ENCODE data around the gene SYT10. TPM values are rescaled to one million over a fixed set of nuclear protein-coding genes. Genes with fewer than 3 reads are reported as not detected.
"Not testable (repeated sequence)": the region's sequence is repeated elsewhere in the genome, so short reads cannot be mapped to it uniquely, and the experiment has no call there.

The SYT10 gene, protein sequence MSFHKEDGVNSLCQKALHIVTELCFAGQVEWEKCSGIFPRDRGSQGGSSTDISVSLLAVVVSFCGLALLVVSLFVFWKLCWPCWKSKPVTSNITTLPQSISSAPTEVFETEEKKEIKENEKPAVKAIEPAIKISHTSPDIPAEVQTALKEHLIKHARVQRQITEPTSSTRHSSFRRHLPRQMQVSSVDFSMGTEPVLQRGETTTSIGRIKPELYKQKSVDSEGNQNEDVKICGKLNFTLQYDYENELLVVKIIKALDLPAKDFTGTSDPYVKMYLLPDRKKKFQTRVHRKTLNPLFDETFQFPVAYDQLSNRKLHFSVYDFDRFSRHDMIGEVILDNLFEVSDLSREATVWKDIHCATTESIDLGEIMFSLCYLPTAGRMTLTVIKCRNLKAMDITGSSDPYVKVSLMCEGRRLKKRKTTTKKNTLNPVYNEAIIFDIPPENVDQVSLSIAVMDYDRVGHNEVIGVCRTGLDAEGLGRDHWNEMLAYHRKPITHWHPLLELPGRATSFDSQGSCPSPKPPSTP
- total RNA-seq = 0.46 TPM

DNA sequence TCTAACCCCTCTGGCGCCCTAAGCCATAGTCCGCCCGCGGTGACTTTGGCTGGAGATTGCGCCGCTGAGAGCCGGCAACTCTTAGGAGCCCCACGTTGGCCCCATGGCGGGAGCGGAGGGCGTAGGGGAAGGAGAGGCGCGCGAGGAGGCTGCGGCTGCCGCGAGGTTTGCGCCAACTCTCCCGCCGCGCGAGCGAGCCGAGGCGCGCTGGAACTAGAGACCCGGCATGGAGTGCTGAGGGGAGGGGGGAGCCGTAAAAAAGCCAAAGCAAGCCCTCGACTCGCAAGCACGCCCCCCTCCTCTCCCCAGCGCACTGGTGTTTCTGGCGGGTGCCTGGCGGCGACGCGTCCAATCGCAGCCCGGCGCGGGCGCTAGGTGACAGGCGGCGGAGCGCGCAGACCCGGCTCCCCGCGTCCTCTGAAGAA lies at the start of gene SYT10:
Gene SYT10 (minus strand): TSS at position 233 of the 425 bp plus-strand sequence. CDS start 297 bp downstream, outside the sequence.
- DNase-seq (ENCODE audit: low spot score) = no peak

DNA sequence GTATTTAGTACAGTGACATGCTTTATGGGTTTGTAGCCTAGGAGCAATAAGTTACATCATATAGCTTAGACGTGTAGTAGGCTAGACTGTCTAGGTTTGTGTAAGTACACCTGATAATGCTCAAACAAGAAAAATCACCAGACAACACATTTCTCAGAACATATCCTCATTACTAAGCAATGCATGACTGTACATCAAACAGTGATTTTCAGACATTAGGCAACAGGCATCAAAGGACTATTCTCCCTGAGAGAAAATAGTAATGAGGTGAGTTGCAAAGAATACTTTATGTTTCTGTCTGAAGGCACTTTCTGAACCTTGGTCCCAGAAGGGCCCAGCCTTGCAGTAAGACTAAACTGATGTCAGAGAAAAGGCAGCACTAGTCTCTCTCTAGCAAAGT lies 48.4 kb upstream of the SYT10 start:
- no peak for DNase-seq (ENCODE audit: low spot score)

DNA sequence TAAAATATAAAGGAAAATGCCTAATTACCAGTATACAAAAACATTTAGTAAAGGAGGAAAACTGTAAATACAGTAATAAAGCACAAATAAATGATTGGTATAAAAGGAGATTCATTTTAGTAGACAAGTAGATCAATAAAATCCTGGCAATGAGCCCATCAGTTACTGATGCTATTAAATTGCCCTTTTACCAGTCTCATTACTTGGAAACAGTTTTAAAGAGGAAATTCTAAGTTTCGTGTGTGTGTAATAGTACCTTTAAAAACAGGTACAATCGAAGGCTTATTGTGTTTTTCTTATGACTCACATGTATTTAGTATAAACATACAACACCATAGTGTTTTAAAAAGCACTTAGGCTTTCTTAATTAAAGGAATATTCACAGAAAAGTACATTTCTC lies 46.4 kb upstream of the SYT10 start:
- DNase-seq (ENCODE audit: low spot score) = no peak

DNA sequence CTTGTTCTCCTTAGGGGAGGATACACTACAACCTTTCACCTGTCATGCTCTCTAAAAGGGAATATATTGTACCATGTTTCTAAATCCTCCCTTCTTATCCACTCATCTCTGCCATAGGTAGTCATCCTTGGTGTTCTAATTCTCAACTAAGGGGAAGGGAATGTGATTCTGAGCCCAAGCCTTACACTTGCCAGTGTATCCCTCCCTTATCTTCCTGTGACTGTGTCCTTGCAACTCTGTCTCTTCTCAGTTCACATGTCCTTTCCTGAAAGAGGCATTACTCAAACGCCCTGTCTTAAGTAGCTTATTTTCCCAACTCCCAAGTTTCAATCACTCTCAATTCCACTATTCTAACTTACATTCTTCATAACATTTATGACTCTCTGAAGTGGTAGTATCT lies 44.5 kb upstream of the SYT10 start:
- no peak for DNase-seq (ENCODE audit: low spot score)

DNA sequence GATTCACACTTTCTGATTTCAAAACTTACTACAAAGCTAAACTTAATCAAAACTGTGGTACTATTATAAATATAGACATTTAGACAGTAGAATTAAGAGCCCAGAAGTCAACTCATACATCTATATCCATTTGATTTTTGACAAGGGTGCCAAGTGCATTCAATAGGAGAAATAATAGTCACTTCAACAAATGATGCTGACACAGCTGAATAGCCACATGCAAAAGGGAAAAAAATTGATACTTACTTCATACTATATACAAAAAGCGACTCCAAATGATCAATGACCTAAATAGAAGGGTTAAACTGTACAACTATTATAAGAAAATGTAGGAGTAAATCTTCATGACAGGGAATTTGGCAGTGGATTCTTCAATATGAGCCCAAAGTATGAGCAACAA lies 40.7 kb upstream of the SYT10 start:
- DNase-seq (ENCODE audit: low spot score) = no peak

DNA sequence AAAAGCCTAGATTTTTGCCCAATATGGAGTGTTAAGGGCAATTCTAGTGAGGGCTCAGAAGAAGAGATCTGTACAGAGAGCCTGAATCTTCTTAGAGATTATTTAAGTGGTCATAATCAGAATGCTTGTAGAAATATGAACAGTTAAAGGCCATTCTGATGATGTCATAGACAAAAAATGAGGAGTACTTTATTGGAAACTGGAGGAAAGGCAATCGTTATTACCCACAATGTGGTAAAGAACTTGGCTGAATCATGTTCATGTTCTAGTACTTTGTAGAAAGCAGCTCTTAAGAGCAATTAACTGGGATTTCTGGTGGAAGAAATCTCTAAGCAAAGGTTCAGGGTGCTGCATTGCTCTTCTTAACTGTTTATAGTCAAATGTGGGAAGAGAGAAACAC lies 36.4 kb upstream of the SYT10 start:
- DNase-seq (ENCODE audit: low spot score) = no peak

DNA sequence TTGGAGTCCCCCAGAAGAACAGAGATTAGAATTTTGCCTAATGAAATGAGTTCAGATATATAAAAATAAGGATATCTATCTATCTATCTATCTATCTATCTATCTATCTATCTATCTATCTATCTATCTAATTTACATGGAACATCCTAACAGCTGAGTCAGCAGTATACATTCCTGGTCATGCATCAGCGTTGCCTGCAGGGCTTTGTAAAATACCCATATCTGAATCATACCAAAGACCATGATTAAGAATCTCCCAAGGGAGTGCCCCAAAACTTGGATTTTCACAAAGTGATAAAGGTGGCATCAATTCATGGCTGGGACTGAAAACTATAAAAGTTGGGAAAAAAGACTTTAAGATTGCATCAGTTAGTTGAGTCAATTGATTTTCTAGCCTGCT lies 32.7 kb upstream of the SYT10 start:
- no peak for DNase-seq (ENCODE audit: low spot score)

DNA sequence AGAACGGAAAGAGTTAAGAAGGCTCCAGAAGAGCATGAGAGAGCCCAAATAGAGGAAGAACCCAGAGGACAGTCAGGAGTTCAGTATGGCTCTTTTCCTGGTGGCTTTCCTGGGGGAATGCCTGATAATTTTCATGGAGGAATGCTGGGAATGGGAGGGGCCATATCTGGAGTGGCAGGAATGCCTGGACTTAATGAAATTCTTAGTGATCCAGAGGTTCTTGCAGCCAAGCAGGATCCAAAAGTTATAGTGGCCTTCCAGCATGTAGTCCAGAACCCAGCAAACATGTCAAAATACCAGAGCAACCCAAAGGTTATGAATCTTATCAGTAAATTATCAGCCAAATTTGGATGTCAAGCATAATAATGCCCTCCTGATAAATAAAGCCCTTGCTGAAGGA lies 15.5 kb upstream of the SYT10 start:
- DNase-seq (ENCODE audit: low spot score) = no peak

DNA sequence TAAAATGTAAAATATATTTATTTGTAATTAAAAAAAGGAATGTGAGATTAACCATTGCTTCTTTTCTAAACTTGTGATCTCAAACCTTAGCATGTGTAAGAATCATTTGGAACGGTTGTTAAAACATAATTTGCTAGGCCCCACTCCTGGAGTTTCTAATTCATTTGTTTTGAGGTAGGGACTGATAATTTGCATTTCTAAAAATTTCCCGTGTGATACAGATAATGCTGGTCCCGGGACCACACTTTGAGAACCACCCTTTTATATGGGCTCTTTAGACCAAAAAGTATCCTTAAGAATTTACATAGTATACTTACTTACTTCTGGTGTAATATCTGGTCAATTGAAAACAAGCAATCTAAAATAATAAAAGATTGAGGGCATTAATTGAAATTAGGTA lies 10.9 kb upstream of the SYT10 start:
- DNase-seq (ENCODE audit: low spot score) = no peak

DNA sequence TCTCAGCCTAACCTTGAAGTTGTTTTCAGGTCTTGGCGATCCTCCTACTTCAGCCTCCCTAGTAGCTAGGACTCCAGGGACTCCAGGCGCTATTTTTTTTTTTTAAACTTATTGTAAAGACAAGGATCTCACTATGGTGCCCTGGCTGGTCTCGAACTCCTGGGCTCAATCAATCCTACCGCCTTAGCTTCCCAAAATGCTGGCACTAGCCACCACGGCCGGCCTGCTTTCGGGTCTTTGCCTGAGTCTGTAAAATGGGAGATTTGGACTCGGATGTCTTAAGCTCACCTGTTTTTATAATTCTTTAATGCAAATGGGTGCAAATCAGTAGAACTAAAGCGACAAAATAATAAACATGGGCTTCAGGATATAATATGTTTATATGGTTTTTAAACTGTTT lies 858 bp upstream of the SYT10 start:
- no peak for DNase-seq (ENCODE audit: low spot score)

DNA sequence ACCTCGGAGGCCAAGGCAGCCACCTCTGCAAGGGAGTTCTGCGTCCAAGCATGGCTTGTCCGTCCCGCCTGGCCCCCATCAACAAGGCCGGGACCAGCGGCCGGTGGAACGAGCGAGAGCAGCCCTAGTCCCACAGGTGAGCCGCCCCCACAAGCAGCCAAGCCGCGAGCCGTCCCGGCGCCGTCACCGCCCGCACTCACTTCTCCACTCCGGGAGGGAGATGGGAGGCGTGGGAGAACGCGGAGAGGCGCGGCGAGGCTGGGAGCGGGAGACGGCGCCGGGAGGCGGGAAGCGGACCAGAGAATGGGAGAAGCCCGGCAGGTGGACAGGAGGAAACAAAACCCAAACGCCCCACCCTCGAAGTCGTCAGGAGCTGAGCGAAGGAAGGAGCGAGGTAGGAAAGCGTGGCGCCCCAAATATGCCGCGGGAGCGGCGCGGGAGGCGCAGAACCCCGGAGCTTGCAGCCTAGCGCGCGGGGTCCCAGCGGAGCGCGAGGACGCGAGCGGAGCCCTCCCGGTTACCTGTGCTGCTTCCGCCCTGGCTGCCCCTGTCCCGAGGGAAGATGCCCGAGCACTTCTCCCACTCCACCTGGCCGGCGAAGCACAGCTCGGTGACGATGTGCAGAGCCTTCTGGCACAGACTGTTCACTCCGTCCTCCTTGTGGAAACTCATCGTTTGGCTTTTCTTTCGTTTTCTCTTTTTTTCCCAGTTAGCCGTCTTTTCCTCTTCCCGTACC lies 600 bp downstream of the SYT10 start:
- no peak for DNase-seq (ENCODE audit: low spot score)

DNA sequence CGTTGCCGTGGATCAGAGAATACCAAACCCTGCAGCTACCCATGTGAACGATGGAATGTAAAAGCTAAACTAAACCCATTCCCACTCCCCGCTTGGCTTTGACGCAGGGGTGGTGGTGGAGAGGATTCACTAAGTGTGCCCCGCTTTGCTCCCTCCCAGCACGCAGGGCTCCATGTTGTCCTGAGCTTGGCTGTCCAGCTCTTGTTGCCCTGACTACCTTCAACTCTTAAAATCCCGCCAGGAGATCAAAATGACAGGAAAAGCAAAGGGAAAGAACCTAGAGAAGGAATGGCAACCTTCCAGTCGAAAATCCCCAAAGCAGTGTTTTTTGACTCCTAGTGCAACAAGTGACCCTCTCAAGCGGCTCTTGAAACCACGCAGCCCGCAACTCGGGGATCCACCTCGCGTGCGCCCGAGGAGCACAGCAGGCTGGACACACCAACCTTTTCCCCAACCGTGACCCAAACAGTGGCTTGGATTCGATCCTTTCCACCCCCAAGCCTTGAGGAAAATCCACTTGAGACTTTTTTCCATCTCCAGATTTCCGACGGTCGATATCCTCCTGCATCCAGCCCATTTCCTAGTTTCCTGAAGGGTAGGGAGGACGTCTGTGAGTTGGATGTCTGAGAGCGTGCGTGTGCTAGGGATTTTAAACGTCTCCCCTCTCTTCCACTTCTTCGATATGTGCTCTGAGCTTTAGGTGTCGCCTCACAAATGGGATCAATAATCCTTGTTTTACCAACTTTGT lies 1.4 kb downstream of the SYT10 start:
- DNase-seq (ENCODE audit: low spot score) = no peak

DNA sequence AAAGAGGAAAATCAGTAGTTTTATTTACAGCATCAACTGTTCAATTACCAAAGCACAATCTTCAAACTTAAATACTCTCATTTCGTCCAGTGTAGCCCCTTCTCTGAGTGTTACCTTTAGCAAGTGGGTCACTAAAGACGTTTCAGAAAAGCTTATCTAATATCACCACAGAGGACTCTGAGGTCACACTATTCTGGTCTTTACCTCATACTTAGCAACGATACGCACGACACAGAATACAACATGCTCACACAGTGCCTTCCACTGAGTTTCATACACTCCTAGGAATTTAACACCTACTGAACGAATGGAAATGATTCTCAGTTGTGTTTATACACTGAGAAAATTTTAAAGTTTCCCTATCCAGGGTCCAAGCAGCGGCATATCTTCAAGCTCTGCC lies 2.0 kb downstream of the SYT10 start:
- DNase-seq (ENCODE audit: low spot score) = no peak

DNA sequence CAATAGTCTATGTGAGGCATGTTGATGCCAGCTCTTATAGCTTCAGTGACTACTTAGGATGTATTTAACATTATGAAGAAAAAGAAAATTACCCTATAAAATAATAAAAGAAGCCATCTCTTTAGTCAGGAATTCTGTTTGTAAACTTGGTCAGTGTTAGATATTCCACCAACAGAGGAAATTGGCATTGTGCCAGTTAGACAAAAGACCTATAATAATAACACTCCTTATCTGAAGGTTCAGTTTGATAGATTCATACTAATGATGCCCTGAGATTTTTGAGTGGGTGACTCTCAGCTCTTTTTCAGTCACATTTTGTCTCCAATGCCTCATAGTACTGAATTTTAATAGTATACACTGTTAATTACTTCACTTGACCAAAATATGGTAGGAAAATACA lies 6.6 kb downstream of the SYT10 start:
- no peak for DNase-seq (ENCODE audit: low spot score)

DNA sequence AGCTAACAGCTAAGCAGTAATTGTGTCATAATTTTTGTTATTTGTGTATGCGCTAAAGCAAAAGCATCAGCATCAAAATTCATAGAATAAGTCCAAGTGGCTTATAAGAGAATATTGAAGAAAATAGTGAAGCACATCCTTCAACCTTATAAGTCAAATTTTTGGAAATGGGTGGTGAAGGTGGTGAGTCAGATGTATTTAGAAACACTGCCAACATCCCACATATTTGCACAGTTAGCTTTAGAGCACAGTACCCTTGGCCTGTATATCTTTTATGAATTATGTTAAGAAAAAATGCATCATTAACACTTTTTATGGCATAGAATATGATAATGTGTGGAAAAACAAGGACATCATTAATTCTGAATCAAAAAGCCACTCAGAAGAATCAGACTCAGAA lies 8.0 kb downstream of the SYT10 start:
- DNase-seq (ENCODE audit: low spot score) = no peak

DNA sequence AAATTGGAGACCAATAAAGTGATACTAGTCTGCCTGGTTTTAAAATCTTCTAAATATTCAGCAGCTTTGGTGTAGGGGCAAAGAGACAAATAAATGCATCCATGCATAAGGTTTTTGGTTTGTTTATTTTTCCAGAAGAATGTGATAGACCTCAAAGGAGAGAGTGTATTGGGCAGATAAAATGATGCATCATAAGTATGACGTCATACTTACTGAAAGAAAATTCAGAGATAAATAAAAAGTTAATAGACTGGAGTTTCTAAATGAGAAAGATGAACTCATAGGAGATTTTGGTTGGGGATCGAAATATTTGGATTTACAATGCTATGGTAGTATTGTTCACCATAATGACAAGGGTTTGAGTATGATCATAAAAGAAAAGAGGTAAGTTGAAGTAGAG lies 10.2 kb downstream of the SYT10 start:
- no peak for DNase-seq (ENCODE audit: low spot score)

DNA sequence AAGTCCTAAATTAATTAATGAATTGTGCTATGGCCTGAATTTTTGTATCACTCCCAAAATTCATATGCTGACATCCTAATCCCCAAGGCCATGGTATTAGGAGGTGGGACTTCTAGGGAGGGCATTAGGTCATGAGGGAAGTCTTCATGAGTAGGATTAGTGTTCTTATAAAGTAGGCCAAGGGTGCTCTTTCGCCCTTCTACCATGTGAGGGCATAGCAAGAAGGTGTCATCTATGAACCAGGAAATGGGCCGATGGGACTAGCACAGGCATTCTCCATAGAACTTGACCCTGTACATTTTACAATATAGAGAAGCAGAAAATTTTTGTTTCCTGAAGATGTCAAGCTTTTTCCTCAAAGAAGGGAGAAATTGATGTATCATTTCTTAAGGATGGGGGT lies 12.5 kb downstream of the SYT10 start:
- no peak for DNase-seq (ENCODE audit: low spot score)

DNA sequence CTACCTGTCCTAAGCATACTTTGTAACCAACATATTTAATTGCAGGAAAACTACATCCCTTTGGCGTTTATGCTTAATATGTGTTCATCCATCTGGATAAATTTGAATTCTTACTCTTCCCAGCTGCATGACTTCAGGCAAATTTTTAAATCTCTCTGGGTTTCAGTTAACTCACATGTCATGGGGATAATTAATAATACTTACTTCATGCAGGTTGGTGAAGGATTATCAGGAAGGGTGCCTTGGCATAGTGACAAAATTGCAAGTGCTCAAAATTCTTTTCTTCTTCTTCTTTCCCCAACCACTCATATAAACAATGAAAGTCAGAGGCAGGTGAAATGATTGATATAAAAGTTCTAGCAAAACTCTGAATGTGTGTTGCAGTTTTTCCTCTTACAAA lies 15.9 kb downstream of the SYT10 start:
- DNase-seq (ENCODE audit: low spot score) = no peak

DNA sequence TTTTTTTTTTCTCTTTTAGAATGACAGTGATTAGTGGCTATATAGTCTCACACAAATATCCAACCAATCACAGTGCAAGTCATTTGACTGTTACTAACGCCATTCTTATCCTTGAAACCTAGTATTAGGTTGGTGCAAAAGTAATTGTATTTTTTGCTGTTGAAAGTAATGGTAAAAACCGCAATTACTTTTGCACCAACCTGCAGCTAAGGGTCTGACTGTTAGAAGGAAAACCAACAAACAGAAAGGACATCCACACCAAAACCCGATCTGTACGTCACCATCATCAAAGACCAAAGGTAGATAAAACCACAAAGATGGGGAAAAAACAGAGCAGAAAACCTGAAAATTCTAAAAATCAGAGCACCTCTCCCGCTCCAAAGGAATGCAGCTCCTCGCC lies 27.2 kb downstream of the SYT10 start:
- not testable (repeated sequence) for DNase-seq (ENCODE audit: low spot score)

DNA sequence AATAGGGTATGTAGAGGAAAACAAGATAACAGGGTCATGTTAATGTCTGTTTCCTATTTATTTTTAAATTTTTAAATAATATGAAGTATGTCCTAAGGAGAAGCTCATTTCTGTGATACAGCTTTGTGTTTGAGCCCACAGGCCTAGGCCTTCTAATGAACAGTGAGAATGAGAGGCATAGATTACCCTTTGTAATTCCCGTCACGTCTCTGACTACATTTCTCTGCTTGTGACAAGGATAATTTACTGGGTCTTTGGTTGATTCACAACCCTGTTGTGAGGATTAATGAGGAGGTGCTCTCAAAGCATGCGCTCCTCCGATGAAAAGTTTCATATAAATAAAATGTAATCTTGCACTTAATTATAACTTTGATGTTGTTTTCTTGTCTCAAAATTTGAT lies 56.1 kb downstream of the SYT10 start:
- DNase-seq (ENCODE audit: low spot score) = no peak

DNA sequence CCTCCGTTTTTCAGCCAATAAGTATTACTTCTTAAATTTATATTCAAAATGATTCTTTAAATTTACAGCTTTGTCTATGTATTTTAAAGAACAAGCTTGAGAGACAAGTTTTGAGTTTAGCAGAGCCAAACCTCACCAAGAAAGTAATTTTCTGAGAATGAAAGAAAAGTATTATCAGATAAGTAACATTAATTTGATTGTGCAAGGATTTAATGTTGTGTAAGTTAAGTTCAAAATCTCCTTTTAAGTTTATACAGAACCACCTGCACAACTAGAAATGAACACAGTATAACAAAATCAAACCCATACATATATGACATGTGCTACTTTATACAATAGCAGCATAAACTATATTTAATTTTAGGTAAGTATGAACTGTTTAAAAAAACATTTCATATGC lies 63.5 kb downstream of the SYT10 start:
- no peak for DNase-seq (ENCODE audit: low spot score)

DNA sequence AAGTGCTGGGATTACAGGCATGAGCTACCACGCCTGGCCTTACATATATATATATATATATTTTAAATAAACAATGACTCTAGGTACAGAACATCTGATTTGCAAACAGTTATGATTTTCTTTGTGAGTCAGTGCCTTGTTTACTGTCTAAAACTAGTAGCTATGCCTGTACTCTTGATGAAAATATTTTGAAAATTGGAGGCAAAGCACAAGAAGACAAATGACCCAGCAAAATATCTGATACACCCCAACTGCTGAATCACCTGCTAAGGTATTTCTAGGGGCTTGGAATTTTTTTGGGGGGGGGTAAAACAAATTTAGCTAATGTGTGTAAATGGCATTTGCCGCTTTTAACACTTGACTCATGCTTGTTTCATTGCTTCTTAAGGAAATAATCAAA lies 69.3 kb downstream of the SYT10 start:
- no peak for DNase-seq (ENCODE audit: low spot score)
